Activated T-helper 17 cell treated with anti-CD3 and anti-CD28 coated beads, Interleukin-2, amount 50 U/mL, for 72 hours (primary cell): ENCODE results near the gene VIPR2. TPM values are rescaled to one million over a fixed set of nuclear protein-coding genes. Genes with fewer than 3 reads are reported as not detected.

Experiments
- ATAC-seq: fragments of 150-1000 bp; cut with Tn5 transposase; replicated peaks from 2 replicates; pipeline ENCODE4 v1.10.0; 2021; ENCODE audit warnings: mild to moderate bottlenecking, moderate library complexity
- H3K27ac Mint-ChIP-seq: one replicate; pipeline ENCODE4 v1.8.0; 2022; ENCODE audit warnings: mixed read lengths
- H3K27me3 Mint-ChIP-seq: one replicate; pipeline ENCODE4 v1.8.0; 2022; ENCODE audit warnings: mixed read lengths
- H3K36me3 Mint-ChIP-seq: one replicate; pipeline ENCODE4 v1.8.0; 2022; ENCODE audit warnings: low read depth, mild to moderate bottlenecking, mixed read lengths
- H3K4me1 Mint-ChIP-seq: one replicate; pipeline ENCODE4 v1.8.0; 2022; ENCODE audit warnings: mixed read lengths
- H3K4me3 Mint-ChIP-seq: one replicate; pipeline ENCODE4 v1.8.0; 2022; ENCODE audit warnings: mild to moderate bottlenecking, mixed read lengths
- H3K9me3 Mint-ChIP-seq: one replicate; pipeline ENCODE4 v1.8.0; 2022; ENCODE audit warnings: mixed read lengths
- total RNA-seq, 2 donors: library from RNA; stranded (reverse); gene quantifications; one replicate each; pipeline ENCODE4 v1.2.3, GENCODE V29; 2022

The VIPR2 gene
- total RNA-seq, 2 donors from 2014 or later: 1.2 TPM; not detected in 1

DNA sequence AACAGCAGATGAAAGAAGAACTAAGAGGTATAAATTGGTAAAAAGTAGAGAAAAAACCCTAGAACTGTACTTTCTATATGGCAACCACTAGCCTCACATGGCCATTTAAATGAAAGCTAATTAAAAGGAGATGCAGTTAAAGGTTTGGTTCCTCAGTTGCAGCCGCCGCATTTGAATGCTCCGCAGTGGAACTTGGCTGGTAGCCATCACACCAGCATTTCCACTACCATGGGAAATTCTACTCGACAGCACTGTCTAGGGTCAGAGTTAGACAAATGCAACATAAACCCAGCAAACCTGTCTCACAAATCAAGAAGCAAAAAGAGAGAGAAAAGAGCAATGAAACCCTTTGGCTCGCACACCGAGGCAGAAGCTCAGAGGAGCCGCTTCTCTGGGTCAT lies 29.7 kb downstream of the VIPR2 start:
- Mint-ChIP-seq H3K27me3 (peaks cover 8% of the 10 kb centered on the region), H3K4me1 (no peaks in the 10 kb centered on the region), H3K36me3 (no peaks in the 10 kb centered on the region), H3K9me3 (no peaks in the 10 kb centered on the region), H3K27ac (no peak overlapping the region), H3K4me3 (no peak overlapping the region)
- ATAC-seq: no peak

DNA sequence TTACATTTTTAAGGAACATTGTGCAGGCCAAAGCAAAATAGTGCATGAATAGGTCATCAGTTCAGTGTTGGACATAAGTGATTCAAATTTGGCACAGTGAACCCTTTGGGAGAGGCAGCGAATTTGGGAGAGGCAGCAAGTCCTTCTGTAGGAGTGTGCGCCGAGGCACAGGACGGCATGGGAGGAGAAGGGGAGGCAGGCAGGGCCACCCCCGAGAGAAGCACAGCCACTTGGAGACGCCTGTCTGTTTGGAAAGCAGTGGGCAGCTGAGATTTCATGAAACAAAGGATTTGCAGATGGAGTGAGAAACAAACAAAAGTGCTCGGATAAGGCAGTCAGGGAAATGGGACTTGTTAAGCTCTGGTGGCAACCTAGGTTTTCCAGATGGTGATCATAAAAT lies 30.6 kb downstream of the VIPR2 start:
- Mint-ChIP-seq H3K27ac (no peak overlapping the region), H3K4me3 (no peak overlapping the region), H3K36me3 (no peaks in the 10 kb centered on the region), H3K27me3 (peaks cover 3% of the 10 kb centered on the region), H3K4me1 (no peaks in the 10 kb centered on the region), H3K9me3 (no peaks in the 10 kb centered on the region)
- ATAC-seq: no peak

DNA sequence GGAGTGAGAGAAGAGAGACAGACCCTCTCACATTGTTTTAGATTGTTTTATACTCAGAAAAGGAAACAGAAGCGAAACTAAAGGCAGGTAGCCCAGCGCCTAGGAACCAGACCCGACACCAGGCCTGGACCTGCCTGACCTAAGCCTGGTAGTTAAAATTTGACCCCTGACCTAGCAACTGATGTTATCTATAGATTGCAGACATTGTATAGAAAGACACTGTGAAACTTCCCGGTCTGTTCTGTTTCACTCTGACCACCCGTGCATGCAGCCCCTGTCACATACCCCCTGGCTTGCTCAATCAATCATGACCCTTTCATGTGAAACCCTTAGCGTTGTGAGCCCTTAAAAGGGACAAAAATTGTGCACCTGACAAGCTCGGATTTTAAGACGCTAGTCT lies 31.6 kb downstream of the VIPR2 start:
- Mint-ChIP-seq H3K36me3 (no peaks in the 10 kb centered on the region), H3K9me3 (no peaks in the 10 kb centered on the region), H3K4me1 (no peaks in the 10 kb centered on the region), H3K4me3 (no peak overlapping the region), H3K27ac (no peak overlapping the region), H3K27me3 (peaks cover 3% of the 10 kb centered on the region)
- ATAC-seq: no peak

DNA sequence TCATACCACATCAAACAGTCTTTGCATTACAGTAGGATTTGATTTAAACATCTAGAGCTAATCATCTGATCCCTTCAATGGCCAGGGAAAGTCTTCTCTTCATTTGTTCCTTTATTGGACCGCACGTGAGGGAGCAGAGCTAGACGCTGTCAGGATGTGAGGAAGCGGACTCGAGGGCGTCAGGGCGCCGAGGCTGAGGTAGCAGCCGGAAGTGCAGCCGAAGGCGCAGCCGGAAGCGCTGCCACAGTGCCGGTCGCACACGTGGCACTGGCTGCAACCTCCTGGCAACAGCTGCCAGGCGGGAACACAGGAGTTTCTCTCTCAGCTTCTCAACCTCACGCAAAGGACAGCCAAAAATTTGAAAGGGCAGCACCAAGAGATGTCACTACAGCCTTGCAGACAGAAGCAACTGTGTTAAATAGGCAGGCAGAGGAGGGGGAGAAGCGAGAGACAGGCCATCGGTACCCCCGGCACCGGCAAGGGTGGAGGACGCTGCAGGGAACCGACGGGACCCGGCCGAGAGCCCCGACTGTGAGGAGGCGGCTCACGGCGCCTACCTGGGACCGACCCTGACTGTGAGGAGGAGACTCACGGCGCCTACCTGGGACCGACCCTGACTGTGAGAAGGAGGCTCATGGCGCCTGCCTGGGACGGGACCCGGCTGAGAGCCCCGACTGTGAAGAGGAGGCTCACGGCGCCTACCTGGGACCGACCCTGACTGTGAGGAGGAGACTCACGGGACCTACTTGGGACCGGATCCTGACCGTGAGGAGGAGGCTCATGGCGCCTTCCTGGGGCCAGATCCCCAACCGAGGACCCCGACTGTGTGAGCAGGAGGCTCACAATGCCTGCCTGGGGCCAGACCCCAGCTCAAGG lies 32.3 kb downstream of the VIPR2 start:
- Mint-ChIP-seq H3K27ac (no peak overlapping the region), H3K4me3 (peak overlapping the region; percentile 33), H3K36me3 (no peaks in the 10 kb centered on the region), H3K9me3 (no peaks in the 10 kb centered on the region), H3K4me1 (no peaks in the 10 kb centered on the region), H3K27me3 (peaks cover 3% of the 10 kb centered on the region)
- no peak for ATAC-seq

DNA sequence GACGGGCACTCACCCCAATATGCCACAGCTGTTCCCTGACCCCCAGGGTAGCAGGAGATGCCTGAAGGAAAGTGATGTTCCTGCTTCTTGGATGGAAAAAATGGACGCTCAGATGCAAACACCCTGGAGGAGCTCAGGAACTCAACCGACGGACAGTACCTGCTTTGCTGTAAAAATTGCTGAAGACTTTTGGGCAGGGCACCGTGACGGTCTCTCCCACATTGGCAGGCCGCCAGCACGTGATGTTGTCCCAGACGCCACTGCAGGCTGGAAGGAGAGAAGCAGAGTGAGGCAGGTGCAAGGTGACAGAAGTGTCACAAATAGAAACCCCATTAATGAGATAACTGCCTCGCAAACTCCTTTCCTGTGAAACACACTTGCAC lies 35.0 kb downstream of the VIPR2 start:
- no peak overlapping the region for H3K4me3 Mint-ChIP-seq
- H3K4me1 Mint-ChIP-seq: no peaks in the 10 kb centered on the region
- peaks cover 7% of the 10 kb centered on the region for H3K27me3 Mint-ChIP-seq
- no peaks in the 10 kb centered on the region for H3K36me3 Mint-ChIP-seq
- no peak for ATAC-seq
- no peak overlapping the region for H3K27ac Mint-ChIP-seq
- H3K9me3 Mint-ChIP-seq: no peaks in the 10 kb centered on the region

DNA sequence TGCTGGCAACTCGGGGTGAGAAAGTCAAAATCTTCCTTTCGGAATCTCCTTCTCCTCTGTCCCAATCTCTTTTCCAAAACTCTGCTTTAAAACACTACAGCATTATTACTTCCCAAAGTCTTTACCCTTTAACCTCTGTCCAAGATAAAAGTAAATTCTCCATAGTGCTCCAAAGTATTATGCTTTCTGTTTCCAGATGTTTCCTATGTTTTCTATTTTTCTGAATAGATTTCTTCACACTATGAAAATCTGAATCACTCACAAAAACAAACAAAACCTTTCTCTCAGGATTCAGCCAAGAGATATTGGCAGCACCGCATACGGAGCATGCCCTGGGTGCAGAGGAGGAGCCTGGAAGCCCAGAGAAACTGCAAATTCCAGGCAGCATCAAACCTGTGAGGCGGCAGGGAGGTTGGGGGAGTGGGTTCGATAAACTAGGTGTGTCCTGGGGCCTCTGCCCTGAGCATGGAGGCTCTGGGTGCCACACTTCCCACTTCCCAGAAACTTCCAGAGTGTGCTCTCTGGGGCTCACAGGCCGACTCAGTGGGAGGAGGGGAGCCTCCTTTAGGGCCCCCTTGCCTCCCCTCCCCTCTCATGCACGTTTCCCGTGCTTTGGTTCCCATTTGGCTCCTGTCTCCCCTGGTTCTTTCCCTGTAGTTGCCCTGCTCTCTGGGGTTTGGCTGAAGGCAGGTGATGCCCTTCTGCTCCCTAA lies 35.6 kb downstream of the VIPR2 start:
- Mint-ChIP-seq H3K4me1 (no peaks in the 10 kb centered on the region), H3K27ac (no peak overlapping the region), H3K27me3 (peaks cover 4% of the 10 kb centered on the region), H3K4me3 (no peak overlapping the region), H3K36me3 (no peaks in the 10 kb centered on the region), H3K9me3 (no peaks in the 10 kb centered on the region)
- ATAC-seq: no peak

DNA sequence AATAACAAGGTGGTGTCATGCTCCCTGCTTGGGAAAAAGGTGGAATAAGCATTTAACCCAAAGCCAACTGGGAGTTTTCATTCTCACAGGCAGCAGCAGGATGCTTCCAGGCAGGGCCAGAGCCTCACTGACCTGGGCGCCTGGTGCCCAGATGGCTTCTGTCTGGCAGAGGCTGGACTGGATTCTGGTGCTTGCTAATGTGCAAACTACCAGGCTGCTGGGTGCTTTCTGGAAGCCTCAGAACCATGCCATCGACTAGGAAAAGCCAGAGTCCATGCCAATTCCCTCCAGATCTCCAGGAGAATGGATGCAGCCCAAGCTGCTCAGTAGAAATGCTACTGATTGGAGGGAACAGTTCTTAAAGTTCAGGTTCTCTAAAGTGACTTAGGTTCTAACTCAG lies 36.2 kb downstream of the VIPR2 start:
- Mint-ChIP-seq H3K9me3 (no peaks in the 10 kb centered on the region), H3K4me3 (no peak overlapping the region), H3K27ac (no peak overlapping the region), H3K4me1 (no peaks in the 10 kb centered on the region), H3K36me3 (no peaks in the 10 kb centered on the region), H3K27me3 (peaks cover 4% of the 10 kb centered on the region)
- ATAC-seq: no peak

DNA sequence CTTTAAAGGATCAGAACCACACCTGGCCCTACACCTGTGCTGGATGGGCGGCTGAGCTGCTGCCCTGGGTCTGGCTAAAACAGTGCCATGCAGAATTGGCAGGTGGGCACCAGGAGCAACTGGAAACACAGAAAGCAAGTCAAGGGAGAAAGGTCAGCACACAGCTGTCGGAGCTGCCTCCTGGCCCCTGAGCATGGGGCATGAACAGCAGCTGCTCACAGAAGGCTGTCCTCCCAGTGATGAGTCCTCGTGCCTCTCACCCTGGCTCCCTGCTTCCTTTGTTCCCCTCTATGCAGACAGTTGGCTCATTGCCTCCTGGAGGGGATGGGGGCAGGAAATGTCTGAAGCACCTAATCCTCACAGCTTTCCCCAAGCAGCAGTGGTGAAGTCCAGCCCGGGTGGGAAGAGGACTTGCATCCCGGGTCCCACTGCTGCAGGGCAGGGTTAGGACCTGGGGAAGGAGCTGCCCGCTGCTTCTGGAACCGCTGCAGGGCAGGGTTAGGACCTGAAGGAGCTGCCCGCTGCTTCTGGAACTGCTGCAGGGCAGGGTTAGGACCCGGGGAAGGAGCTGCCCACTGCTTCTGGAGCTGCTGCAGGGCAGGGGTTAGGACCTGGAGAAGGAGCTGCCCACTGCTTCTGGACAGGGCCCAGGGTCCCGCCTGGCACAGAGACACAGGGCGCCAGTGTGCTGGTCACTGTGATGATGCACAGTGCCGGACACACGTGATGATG lies 37.3 kb downstream of the VIPR2 start:
- Mint-ChIP-seq H3K4me3 (no peak overlapping the region), H3K36me3 (no peaks in the 10 kb centered on the region)

DNA sequence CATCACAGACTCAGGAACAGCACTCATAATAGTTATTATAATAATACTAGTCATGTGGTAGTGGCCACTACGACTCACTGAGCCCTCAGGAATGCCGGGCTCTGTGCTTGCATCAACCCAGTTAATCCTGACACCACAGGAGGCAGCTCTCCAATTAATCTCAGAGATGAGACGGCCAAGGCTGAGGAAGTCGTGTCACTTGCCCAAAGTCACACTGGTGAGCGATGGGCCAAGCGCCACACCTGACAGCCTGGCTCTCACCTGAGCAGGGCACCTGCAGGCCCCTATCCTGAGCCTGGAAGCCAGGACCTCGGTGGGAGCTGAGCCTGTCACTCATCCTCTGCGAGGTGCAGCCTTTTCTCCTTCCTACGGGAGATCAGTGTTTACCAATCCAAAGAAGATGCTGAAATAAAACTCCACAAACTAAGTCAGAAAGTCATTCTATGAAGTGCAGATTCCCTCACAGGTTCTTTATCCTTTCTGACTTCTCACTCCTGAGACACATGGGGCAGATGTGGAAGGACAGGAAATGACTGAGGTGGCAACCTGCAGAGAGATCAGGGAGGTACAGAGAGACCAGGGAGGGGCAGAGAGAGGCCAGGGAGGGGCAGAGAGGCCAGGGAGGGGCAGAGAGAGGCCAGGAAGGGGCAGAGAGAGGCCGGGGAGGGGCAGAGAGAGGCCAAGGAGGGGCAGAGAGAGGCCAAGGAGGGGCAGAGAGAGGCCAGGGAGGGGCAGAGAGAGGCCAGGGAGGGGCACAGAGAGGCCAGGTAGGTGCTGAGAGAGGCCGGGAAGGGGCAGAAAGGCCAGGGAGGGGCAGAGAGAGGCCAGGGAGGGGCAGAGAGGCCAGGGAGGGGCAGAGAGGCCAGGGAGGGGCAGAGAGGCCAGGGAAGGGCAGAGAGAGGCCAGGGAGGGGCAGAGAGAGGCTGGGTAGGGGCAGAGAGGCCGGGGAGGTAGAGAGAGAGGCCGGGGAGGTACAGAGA lies 38.5 kb downstream of the VIPR2 start:
- Mint-ChIP-seq H3K27ac (no peak overlapping the region), H3K4me3 (no peak overlapping the region), H3K9me3 (no peaks in the 10 kb centered on the region), H3K36me3 (no peaks in the 10 kb centered on the region), H3K4me1 (no peaks in the 10 kb centered on the region), H3K27me3 (peaks cover 4% of the 10 kb centered on the region)
- ATAC-seq: no peak

More for the DNA sequence above, 37.3 kb downstream of the VIPR2 start:
- Mint-ChIP-seq H3K27ac (no peak overlapping the region), H3K27me3 (peaks cover 4% of the 10 kb centered on the region), H3K4me1 (no peaks in the 10 kb centered on the region), H3K9me3 (no peaks in the 10 kb centered on the region)
- ATAC-seq: no peak

DNA sequence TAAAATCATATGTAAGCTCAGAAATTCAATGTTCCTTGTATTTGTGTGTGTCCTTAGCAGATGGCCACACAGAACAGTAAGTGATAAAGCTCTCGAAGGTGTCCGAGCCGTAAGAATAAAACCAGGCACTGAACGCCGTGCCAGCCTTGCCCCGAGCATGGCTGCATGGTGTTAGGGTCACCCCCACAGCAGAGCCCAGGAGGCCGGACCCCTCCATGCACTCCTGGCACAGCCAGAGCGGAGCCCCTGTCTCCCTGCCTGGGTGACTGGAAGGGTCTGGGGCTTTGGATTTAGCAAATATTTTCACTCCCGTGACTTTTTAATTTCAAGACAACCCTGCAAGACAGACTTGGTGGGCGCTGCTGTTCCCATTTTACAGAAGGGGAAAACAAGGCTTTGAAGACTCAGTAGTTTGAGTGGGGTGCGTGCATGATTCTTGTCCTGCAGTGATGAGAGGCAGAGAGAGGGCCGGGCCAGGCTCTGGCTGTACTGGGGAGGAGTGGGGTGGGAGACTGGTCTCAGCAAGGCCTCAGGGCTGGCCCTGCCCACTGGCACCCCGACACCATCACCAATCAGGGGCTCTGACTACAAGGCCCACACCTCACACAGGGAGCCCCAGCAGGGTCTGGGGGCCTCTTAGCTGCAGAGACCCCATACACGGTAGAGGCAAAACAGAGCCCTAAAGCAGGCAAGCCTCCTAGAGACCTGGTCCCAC lies 39.4 kb downstream of the VIPR2 start:
- no peaks in the 10 kb centered on the region for H3K36me3 Mint-ChIP-seq
- H3K27ac Mint-ChIP-seq: no peak overlapping the region
- peaks cover 4% of the 10 kb centered on the region for H3K27me3 Mint-ChIP-seq
- no peaks in the 10 kb centered on the region for H3K4me1 Mint-ChIP-seq
- H3K9me3 Mint-ChIP-seq: no peaks in the 10 kb centered on the region
- no peak for ATAC-seq
- no peak overlapping the region for H3K4me3 Mint-ChIP-seq

DNA sequence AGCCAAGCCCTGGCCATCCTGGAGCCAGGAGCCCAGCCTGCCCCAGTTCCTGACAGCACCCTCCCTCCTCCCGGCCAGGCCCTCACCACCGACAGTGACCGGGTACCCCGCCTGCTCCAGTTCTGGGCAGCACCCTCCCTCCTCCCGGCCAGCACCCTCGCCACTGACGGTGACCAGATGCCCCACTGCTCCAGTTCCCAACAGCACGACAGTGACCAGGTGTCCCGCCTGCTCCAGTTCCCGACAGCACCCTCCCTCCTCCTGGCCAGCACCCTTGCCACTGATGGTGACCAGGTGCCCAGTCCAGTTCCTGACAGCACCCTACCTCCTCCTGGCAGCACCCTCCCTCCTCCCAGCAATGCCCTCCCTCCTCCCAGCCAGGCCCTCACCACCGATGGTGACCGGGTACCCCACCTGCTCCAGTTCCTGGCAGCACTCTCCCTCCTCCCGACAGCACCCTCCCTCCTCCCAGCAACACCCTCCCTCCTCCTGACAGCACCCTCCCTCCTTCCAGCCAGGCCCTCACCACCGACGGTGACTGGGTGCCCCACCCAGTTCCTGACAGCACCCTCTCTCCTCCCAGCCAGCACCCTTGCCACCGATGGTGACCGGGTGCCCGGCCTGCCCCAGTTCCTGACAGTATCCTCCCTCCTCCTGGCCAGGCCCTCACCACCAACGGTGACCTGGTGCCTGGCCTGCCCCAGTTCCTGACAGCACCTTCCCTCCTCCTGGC lies 40.3 kb downstream of the VIPR2 start:
- Mint-ChIP-seq H3K9me3 (no peaks in the 10 kb centered on the region), H3K27ac (no peak overlapping the region), H3K4me1 (no peaks in the 10 kb centered on the region), H3K36me3 (no peaks in the 10 kb centered on the region), H3K27me3 (peaks cover 4% of the 10 kb centered on the region), H3K4me3 (no peak overlapping the region)
- ATAC-seq: no peak

DNA sequence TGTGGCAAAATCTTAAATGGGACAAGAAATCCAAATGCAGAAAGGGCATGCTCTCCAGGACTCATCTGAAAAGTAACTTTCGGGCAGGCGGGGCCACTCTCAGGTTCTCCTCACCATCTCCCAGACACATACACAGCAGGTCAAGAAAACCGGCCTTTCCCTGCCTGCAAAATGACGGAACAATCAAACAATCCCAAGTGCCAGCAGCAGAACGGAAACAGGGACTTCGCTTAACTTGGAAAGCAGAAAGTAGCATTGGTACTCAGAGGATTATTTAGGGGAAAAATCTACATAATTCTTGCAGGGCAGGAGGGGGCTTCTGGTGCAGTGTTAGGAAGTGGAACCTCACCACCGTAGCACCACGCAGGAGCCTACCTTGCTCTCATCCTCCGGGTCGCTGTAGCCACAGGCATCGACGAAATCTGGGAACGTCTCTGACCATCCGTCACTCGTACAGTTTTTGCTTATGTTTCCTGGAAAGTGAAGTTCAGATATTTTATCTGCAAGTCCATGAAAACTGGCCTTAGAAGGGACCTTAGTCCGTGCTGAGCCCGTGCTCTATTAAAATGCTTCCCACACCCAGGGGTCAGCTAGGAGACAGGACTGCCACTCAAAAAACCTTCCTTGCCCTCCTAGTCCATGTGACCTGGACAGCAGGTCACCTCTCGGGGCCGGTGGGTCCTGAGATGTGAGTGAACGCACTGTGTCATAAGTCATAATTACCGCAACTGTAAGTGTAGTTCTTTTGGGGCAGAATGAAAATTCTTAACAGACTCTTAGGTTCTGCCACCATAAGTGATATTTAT lies 41.1 kb downstream of the VIPR2 start:
- no peak overlapping the region for H3K27ac Mint-ChIP-seq

More for the DNA sequence above, 41.1 kb downstream of the VIPR2 start:
- Mint-ChIP-seq H3K27me3 (peaks cover 4% of the 10 kb centered on the region), H3K9me3 (no peaks in the 10 kb centered on the region), H3K4me3 (no peak overlapping the region), H3K36me3 (no peaks in the 10 kb centered on the region), H3K4me1 (no peaks in the 10 kb centered on the region)
- ATAC-seq: no peak
